Middle frontal gyrus (tissue), 1 donor: Measurements from ENCODE around the gene MAEA.
A peak's percentile ranks its signal among the peaks of the same experiment; 100 is the strongest.

Experiments
- DNase-seq: peaks from one replicate; pipeline ENCODE4 v3.0.0-alpha.2; 2015; ENCODE audit warnings: low spot score; ENCODE audit errors: extremely low spot score

Gene MAEA

GRCh38 chr4:1350169-1350520 lies 60.5 kb downstream of the MAEA start:
- no peak for DNase-seq

- peak; percentile 58 for DNase-seq
Observed at GRCh38 chr4:1351854-1352566, 62.3 kb downstream of the MAEA start.

- no peak for DNase-seq
Observed at GRCh38 chr4:1352567-1352900, 62.8 kb downstream of the MAEA start.

GRCh38 chr4:1353186-1354055 lies 63.7 kb downstream of the MAEA start:
- DNase-seq = no peak

- no peak for DNase-seq
Observed at GRCh38 chr4:1354136-1354982, 64.7 kb downstream of the MAEA start.

GRCh38 chr4:1354983-1355275 lies 65.2 kb downstream of the MAEA start:
- DNase-seq = no peak

GRCh38 chr4:1355378-1355777 lies 65.7 kb downstream of the MAEA start:
- no peak for DNase-seq

- peak; percentile 23 for DNase-seq
Observed at GRCh38 chr4:1356181-1356998, 66.7 kb downstream of the MAEA start.

GRCh38 chr4:1357356-1358248 lies 67.9 kb downstream of the MAEA start:
- no peak for DNase-seq

- no peak for DNase-seq
Observed at GRCh38 chr4:1358421-1359143, 68.9 kb downstream of the MAEA start.

- DNase-seq = no peak
Observed at GRCh38 chr4:1359144-1359501, 69.4 kb downstream of the MAEA start.

GRCh38 chr4:1359976-1360375 lies 70.3 kb downstream of the MAEA start:
- DNase-seq = no peak

GRCh38 chr4:1360423-1361283 lies 71.0 kb downstream of the MAEA start:
- no peak for DNase-seq

GRCh38 chr4:1361431-1361830 lies 71.7 kb downstream of the MAEA start:
- DNase-seq = no peak

- DNase-seq = no peak
Observed at GRCh38 chr4:1362046-1362445, 72.4 kb downstream of the MAEA start.

GRCh38 chr4:1362521-1362920 lies 72.8 kb downstream of the MAEA start:
- DNase-seq = no peak

GRCh38 chr4:1363513-1363912 lies 73.8 kb downstream of the MAEA start:
- no peak for DNase-seq

- DNase-seq = no peak
Observed at GRCh38 chr4:1364217-1364616, 74.5 kb downstream of the MAEA start.

- DNase-seq = no peak
Observed at GRCh38 chr4:1364748-1365147, 75.1 kb downstream of the MAEA start.
